HG02870 (cell line): ENCODE results near the gene CD48.
"Not testable (repeated sequence)": the region's sequence is repeated elsewhere in the genome, so short reads cannot be mapped to it uniquely, and the experiment has no call there.

Experiments
- ATAC-seq: cut with Tn5 transposase; IDR thresholded peaks from one replicate; pipeline ENCODE4 v1.9.1; 2021; ENCODE audit warnings: mild to moderate bottlenecking, moderate library complexity; ENCODE audit not compliant: unreplicated experiment

The CD48 gene

DNA sequence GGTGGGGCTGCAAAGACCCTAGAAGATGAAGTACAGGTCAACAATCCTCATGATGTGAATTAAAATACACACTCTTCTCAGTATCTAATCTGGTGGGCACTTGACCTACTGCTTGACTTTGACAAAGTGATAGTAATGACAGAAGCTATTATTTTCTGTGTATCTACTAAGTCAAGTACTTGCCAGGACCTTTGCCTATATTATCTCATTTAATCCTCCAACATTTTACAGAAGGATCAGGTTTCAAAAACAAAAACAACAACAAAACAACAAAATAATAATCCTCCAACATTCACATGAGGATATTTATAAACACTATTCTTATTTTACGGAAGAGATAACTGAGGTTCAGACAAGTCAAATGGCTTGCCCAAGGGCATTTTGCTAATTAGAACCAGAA, 4.4 kb upstream of the CD48 start:
- no peak for ATAC-seq

DNA sequence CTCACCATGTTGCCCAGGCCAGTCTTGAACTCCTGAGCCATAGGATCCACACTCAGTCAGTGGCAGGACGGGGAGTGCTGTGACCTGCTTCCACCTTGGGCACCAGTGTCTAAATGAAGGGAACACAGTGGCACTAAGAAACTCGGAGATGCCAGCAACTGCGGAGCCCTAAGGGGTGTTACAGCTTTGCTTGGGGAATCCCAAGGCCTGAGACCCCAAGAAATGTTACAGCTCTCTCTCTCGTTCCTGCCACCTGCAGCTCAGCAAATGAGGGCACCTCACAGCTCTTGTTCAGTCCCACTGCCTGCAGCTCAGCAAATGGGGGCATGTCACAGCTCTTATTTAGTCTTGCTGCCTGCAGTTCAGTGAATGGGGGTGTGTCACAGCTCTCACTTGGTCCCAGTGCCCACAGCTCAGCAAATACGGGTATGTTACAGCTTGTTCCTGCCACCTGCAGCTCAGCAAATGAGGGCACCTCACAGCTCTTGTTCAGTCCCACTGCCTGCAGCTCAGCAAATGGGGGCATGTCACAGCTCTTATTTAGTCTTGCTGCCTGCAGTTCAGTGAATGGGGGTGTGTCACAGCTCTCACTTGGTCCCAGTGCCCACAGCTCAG, 2.5 kb upstream of the CD48 start:
- ATAC-seq, result not testable (repeated sequence)

DNA sequence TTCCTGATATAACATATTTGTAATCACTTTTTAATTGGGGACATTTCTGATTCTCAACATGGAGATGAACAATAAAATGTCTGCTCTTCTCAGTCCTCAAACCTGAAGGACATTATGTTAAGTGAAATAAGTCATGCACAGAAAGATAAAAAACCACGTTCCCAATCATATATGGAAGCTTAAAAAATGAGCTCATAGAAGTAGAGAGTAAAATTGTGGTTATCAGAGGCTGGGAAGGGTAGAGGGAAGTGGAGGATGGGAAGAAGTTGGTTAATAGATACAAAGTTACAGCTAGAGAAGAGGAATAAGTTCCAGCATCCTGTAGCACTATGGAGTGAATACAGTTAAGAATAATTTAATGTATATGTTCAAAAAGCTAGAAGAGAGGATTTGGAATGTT, 1.5 kb upstream of the CD48 start:
- no peak for ATAC-seq

DNA sequence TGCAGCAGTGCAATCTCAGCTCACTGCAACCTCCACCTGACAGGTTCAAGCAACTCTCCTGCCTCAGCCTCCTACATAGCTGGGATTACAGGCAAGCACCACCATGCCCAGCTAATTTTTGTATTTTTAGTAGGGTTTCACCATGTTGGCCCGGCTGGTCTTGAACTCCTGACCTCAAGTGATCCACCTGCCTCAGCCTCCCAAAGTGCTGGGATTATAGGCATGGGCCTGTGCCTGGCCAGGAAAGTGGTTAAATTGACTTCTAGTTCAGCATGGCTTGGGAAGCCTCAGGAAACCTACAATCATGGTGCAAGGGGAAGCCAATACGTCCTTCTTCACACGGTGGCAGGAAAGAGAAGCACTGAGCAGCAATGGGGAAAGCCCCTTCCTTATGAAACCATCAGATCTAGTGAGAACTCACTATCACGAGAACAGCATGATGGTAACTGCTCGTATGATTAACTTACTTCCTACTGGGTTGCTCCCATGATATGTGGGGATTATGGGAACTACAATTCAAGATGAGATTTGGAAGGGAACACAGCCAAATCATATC, 981 bp upstream of the CD48 start:
- ATAC-seq, result peak; percentile 40

DNA sequence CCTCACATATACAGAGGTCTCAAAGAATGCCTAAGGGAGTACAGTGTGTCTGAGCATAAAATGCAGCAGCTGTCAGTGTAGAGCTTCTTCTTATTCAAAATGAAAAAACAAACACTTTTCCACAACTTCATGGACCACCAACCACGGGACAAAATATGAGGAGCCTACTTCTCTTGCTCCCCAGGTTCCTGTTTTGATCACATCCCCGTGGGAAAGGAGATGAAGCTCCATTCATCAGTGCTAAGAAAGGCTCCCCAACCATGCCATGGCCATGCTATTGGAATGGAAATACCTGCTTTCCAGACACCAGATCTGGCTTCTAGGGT, 383 bp downstream of the CD48 start:
- ATAC-seq, result no peak

DNA sequence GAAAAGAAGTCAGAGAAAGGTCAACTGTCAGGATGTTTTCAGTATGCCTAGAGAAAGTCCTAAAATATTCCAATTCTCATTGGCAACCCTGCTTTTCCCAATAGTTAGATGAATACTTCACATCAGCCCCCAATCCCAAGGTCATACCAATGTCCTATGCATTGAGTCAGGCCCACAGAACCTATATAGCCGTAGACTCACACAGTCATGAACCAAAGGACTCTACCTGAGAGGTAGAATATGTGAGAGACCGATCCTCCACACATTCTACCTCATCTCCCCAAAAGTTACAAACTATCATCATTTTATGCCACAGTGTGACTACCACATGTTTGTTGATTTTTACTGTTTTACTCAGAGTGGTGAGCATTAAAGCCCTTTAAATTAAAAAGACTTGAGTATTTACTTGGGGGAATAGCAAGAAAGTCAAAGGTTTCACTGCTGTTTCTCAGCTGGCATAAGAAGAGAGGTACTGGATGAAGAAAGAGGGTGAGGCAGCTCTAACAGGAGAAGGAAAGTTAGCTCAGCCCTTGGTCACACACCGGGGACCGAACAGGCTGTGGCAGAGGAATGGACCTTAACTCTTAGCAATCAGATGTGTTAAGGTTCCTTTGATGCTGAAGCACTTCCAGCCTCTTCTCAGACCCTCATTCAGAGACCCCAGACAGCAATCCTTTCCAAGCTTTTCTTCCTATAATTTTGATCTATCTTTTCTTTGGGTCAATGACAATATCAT, 937 bp downstream of the CD48 start:
- ATAC-seq, result no peak

DNA sequence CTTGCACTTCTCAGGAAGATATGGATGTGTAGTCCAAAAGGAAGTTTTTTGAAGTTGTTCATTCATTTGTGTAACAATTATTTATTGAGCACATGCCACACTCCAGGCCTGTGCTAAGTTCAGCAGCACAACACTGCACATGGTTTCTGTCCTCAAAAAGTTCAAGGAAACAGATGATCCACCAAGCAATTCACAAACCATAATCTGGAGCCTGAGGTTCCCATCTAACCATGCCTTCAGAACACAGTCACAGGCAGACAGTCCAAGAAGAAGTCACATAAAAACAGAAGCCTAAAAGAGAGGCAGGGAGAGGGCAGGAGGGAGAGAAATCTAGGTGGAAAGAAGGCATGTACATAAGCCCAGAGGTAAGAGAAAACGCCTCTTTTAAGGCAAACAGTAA, 1.9 kb downstream of the CD48 start:
- ATAC-seq, result no peak

DNA sequence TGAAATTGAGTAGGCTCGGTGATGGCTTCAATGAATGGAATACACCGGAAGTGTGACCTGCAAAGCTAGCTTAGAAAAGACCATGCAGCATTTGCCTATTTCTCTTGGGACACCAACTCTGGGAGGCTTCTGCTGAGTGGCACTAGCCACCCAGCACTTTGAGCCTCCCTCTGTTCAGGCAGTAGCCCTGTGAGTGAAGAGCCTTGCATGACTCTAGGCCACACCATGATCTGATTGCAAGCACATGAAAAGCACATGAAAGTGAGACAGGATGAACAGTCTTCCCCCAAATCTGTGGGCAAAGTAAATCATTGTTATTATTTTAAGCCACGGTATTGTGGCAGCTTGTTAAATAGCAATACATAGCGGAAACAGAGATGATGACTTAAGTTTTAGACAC, 2.8 kb downstream of the CD48 start:
- no peak for ATAC-seq

DNA sequence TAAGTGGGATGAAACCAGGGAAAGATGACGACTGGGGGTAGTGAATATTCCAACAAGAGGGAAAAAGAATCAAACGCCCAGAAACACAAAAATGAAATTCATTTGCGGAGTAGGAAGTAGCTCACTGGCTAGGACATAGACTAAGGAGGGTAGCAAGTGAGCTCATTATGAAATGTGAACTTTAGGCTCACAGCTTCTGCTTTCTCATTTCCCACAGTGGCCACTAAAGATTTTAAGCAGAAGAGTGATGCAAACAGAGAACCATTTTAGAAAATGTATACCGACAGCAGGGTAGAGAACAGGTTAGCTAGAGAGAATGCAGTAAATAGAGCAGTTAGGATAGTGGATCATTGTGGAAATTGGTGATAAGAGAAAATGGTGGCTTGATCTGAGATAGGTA, 3.5 kb downstream of the CD48 start:
- no peak for ATAC-seq

DNA sequence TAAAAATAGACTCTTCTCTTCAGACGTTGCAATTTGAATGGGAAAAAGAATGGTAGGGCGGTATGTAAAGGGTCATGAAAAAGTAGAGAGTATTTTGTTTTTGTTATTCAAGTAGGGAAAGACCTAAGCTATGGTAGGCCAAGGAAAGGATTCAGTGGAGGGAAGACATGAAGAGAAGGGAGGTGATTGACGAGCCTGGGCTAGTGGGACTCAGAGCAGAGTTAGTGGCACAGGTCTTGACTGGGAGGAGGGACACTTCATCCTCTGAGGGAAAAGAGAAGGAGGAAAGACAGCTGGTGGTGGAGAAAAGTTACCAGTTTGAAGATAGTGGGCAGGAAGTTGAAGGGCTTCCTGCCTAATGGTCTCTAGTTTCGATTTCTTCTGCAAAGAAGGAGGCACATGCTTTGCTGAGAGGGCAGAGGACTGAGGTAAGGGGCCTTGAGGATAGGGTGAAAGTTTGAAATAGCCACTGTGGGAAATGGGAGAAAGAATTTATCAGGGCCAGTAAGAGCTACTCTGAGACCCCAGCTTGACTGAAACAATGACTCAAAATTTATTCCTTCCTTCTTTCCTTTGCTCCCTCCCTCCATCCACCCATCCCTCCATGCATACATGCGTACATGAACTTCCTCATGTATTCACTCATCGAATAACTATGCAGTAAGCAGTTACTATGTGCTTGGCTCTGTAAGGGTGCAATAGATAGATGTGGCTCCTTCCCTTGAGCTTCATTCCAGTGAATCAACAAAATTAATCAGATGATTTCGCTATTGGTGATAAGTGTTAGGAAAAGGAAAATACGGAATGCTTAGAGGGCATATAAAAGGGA, 4.2 kb downstream of the CD48 start:
- ATAC-seq, result no peak

DNA sequence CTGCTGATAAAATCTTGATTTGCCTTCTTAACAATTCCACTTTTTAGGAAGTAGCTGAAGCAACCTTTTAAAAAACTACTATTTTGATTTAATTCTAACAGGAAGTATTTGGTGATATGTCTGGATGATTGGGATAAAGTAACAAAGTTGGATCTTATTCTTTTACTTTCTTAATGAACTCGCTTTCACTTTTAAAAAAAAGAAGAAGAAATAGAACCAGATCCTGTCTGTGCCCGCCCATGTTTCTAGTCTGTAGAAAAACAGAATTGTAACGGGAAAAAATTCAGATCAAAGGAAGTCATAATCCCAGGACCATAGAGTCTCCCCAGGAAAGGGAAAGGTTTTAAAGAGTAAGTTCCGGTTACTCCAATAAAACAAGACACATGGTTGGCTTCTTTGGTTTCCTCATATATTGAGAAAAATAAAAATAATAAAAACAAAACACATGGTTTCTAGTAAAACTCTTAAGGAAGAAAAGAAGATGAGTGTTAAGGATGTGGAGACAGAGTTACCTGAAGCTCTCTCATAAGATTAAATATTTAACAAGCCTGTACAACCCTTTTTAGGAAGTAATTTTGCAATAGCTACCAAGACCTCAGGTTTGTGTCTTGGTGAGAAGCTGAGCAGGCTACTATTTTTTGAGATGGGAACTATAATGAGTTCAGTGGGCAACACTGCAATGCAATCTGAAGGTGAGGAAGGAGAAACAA, 4.9 kb downstream of the CD48 start:
- no peak for ATAC-seq

DNA sequence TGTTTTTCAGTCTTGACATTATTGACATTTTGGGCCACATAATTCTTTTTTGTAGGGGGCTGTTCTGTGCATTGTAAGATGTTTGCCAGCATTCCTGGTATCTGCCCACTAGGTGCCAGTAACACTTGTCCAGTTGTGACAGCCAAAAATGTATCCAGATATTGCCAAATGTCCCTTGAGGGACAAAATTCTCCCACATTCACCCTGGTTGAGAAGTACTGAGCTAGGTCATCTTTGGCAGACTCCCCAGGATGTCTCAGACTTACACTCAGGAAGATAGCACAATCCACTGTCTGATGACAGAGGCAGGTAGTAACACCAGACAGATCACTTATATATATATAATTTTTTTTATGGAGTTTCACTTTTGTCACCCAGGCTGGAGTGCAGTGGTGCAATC, 5.9 kb downstream of the CD48 start:
- no peak for ATAC-seq

DNA sequence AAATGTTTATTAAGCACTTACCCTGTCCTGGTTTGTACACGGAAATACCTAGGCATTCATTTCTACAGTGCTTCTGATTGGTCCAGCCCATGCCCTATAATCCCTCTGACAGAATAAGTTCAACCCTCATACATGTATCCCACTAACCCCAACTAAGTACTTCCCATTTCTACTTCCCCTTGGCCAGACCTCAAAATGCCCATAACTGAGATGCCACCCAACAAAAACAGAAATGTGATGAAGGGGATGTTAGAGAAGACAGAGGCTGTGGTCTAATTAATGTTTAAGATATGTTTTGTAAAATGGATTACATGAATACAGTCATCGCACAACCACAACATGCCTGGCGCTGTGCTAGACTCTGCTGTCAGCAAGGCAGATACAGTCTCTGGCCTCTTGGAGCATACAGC, 6.4 kb downstream of the CD48 start:
- not testable (repeated sequence) for ATAC-seq

DNA sequence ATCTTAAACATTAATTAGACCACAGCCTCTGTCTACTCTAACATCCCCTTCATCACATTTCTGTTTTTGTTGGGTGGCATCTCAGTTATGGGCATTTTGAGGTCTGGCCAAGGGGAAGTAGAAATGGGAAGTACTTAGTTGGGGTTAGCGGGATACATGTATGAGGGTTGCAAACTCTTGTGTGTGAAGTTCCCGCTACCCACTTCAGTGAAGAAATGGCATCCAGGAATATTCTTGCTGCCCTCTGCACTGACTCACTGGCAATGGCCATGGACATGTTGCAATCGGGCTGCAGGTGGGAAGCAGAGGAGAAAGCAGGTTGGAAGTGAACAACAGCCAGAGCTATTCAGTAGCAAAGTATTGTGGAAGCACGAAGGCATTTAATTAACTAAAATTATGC, 7.4 kb downstream of the CD48 start:
- no peak for ATAC-seq

DNA sequence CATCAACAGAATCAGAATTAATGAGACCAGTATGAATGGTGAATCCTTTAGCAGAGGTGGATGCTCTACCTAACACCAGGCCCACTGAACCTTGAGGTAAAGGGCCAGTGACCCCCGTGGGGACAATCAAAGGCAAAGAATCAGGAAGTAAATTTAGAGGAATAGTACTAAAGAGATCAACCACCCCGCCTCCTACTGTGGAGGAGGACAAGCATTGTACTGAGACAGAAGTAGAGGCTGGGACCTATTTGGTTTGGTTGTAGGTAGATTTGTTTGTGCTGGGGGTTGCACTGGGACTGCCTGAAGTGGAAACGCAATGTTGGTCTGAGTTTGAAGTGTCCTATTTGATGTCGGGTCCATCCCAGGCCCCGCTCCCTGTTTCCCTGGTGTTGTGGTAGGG, 9.5 kb downstream of the CD48 start:
- ATAC-seq, result no peak

DNA sequence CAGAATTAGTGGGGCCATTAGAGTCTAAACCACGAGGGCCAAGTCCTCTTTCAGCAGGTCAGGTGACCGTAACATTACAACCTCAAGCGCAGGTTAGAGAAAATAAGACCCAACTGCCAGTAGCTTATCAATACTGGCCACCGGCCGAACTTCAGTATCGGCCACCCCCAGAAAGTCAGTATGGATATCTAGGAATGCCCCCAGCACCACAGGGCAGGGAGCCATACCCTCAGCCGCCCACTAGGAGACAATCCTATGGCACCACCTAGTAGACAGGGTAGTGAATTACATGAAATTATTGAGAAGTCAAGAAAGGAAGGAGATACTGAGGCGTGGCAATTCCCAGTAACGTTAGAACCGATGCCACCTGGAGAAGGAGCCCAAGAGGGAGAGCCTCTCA, 19.2 kb downstream of the CD48 start:
- ATAC-seq, result not testable (repeated sequence)

DNA sequence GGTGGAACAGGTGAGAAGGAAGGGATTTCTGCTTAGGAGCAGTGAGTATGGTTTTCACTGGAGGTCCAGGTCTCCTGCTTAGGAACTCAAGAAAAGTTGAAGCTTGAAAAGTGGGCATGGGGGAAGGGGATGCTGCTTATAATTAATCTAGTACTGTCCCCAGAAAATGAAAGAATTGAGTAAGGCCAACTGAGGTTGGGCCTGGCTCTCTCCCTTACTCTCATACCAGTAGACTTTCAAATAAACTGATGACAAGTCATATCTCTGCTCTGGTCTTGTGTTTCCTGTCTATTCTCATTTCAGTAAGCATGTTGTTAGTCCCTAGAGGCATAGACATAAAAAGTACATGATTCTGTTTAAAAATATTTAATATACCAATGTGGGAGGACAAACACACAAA, 26.4 kb downstream of the CD48 start:
- ATAC-seq, result peak; percentile 42

DNA sequence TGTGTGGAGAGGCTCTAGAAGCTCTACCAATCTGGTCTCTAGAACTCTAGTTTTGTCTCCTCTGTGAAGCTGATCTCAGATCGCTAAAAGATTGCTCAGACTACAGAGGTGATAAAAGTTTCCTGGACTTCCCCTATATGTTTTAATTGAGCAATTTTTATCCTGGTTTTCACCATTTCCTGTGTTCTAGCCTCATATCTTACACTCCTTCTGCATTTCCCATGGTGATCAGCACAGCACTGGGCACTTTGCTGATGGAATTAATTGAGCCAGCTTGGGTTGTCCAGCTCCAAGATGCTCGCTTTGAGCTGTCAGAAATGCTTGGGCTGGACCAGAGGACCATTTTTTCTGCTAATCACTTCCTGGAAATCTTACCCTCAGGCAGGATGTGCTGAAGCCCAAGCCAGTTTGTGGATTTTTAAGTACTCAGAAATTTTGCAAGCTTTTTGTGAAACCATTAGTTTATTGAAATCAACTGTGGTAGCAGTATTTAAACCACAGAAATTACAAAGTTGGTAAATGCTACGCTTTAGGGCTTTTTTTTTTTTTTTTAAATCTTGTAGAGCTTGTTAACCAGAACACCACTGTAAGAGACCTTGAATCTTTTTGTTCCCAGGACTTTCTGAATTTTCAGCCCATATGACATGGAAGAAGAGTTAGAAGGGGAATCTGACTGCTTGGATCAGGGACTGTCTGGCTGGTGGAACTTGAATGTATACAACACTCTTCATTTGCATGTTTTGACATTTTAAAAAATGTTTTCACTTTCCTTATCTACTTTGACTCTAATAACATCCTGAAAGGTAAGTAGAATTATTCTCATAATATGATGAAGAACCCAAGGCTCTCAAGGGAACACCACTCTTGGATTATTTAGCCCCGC, 28.4 kb downstream of the CD48 start:
- no peak for ATAC-seq

DNA sequence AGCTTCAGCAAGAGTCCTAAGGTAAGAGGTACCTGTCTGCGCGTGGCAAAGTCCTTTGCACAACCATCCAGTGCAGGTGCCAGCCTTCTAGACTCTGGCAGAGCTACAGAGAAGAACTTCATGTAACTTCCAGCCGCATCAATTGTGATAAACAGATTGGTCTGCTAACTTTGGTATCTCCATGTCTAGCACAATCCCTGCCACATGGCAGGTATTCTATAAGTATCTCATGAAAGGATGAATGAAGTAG, 29.8 kb downstream of the CD48 start:
- ATAC-seq, result no peak

DNA sequence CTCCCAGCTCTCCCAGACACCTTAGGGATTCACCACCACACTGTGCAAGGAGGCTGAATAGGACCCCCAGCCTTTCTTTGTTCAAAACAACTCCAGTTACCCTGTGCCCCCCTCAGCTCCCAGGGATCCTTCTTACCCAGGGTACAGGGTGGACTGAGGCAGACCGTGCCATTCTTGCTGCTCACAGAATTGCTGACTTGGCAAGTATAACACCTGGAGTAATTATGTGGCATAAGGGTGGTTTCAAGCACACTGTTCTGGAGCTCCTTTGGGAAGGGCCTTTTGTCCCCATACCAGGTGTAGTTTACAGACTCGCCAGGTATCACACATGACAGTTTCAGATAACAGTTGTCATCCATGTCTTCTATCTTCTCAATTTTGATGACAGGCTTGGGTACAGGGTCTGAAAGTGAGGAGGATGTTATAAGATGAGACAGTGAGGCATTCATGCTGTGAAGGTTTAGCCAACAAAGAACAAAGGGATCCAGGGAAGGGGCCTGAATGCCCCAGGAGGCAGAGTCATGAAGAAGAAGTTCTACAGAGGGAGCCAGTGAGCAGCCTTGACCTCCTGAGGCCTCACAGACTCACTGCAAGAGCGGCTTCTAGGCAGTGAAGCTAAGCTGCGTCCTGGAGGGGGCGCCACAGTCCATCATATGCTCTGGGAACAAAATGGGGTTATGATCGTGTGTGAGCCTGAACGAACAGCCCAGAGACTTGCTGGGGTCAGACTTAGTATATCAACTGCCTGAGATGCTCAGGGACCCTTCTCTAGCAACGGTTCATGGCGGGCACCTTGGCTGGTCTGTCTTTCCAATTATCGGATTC, 30.3 kb downstream of the CD48 start:
- no peak for ATAC-seq
